HG03432 (cell line): Measurements from ENCODE around the gene NUDT16L1.
A peak's percentile ranks its signal among the peaks of the same experiment; 100 is the strongest.

Experiments
- ATAC-seq: cut with Tn5 transposase; IDR thresholded peaks from one replicate; pipeline ENCODE4 v1.9.1; 2021; ENCODE audit warnings: mild to moderate bottlenecking, moderate library complexity; ENCODE audit not compliant: unreplicated experiment

Gene NUDT16L1

DNA sequence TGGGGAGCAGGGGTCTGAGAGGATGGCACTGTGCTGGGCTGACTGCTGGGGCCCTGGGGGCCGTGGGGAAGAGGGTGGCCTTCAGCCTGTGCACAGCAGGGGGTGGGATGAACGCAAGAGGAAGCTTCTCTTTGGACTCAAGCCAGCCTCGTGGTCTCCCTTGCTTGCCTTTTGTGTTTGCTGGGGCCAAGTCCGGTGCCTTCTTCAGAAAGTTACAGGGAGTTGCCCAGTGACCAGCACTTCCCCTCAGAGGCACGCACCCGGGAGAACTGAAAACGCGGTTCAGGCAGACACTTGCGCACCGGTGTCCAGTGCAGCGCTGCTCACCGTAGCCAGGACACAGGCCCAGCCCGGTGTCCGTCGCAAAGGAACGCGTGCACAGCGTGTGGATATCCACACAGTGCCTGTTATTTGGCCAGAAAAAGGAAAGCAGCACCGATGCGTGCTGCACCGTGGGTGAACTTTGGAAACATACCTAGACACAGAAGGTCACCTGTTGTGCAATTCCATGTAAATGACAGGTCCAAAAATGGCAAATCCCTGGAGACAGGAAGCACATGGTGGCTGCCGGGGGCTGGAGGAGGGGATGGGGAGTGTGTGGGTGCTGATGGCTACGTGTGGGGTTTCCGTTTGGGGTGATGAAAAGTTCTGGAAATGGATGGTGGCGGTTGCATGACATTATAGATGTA lies 29.4 kb upstream of the NUDT16L1 start:
- ATAC-seq: no peak

DNA sequence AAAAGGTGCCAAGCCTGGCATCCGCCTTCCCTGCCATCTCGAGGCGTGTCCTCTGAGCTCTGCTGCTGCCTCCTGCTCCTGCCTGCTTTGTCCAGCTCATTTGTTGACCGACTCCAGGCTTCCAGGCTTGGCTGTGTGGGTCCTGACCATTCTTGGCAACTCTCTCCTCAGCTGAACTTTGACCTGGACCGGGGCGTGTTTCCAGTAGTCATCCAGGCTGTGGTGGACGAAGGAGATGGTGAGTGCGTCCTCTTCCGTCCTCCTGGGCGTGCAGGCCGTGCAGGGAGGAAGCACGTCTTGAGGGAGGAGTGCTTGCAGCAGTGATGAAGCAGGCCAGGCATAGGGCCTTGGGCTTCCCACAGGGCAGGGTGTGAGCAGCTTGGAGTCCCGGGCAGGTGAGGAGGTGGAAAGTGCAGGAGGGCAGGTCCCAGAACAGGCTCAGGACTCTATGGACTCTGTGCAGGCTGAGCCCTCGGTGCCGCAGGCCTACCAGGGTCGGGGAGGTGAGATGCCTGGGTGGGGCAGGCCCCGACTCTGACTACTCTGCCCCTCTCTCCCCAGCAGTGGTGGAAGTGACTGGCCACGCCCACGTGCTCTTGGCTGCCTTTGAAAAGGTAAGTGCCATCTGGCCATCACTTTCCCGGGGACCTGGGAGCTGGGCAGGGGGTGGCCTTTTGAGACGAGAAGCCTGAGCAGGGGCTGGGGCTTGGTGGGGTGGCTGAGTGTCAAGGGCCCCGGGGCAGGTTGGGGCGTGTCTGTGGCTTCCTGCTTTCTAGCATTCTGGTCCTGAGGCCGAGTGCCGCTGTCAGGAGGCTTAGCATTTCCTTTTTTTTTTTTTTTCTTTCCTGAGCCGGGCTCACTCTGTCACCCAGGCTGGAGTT lies 28.6 kb upstream of the NUDT16L1 start:
- peak; percentile 36 for ATAC-seq

DNA sequence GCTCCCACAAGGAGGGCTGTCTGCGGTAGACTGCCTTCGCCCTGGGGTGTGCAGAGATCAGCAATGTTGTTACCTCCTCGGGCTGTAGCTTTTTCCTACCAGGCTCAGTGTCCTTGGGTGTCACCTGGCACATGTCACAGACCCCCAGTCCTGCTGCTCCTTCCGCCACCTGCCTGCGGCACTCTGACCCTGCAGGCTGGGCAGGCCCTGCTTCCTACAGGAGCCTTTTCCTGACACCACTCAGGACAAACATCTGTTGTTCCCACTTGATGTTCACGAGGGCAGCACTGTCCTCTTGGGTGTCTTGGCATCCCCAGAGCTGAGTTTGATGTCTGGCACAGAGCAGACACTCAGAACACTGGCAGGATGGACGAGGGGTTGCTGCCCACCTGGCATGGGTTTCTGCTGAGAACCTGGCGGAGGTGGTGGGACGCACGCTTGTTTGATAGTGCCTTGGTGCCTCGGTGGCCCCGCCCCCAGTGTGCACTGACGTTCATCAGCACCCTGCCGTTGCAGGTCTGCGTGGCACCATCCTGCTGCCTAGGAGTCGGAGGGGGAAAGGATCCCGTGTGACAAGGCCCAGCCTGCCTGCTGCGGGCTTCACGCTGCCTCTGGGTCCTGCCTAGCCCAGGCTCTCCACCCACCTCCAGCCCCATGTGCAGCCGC lies 26.7 kb upstream of the NUDT16L1 start:
- no peak for ATAC-seq

DNA sequence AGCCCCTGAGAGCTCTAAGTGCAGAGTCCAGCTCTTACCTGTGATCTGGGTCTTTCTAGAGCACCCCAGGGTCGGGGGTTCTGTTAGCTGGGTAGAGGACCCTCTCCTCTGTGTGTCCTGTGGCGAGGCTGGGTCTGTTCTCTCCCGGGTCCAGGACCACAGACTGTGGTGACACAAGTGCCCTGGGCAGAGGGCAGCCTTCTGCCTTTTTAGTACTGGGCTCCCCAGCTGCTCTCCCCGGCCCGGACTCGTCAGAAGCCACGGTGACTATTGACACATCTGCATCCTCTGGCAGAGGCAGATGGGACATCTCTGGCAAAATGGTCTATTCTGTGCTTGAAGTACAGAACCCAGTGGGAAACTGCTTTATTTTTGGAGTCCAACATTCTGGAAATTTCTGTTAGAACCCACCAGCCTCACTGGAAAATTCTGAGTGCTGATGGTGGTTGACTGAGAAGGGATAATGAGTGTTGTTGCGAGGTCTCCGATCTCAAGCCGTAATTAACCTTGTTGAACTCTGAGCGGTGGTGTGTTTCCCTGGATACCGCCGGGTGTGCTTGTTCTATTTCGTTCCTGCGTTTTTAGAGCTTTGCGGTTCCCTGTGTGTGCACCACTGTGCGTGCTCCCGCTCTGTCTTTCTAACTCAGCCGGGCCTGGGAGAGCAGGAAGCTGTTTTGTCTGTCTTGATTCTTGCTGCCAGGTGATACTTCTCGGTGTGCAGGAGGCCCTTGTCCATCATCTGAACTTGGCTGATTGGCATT lies 26.0 kb upstream of the NUDT16L1 start:
- no peak for ATAC-seq

DNA sequence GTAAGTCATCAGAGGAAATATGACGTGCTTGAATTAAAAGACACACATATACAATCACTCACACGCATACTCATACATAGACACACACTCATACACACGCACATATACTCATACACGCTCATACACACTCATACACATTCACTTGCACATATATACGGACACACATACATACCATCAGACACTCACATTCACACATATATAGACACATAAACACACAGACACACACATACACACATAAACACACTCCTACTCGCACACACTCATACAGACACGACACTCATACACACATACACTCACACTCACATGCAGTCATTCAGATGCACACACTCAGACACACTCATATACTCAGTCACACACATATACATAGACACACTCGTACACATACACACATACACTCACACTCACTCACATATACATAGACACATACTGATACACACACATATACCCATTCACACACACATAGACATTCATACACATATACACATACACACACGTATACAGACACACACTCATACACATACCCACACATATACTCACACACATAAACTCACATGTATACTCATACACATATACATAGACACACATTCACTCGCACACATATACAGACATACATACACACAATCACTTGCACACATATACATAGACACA lies 24.9 kb upstream of the NUDT16L1 start:
- ATAC-seq: no peak

DNA sequence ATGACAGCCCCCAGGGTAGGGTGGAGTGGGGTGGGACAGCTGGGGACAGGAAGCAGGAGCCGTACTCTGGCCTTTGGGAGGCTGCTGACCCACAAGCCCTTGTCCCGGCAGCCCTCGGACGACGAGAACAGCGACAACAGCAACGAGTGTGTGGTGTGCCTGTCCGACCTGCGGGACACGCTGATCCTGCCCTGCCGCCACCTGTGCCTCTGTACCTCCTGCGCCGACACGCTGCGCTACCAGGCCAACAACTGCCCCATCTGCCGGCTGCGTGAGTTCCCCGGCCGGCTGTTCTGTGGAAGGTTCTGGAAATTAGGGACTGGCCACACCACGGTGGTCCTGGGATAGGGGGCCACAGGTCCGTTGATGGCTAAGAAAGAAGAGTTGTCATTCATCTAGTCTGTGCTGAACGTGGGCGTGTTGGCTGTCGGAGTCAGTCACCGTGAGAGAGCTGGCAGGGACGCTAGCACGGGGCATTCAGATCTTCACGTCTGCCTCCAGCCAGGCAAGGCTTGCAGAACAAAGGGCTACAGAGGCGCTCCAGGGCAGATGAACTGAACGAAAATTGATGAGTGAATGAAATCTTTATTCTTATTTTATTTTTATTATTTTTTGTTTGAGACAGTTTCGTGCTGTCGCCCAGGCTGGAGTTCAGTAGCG lies 19.8 kb upstream of the NUDT16L1 start:
- no peak for ATAC-seq

DNA sequence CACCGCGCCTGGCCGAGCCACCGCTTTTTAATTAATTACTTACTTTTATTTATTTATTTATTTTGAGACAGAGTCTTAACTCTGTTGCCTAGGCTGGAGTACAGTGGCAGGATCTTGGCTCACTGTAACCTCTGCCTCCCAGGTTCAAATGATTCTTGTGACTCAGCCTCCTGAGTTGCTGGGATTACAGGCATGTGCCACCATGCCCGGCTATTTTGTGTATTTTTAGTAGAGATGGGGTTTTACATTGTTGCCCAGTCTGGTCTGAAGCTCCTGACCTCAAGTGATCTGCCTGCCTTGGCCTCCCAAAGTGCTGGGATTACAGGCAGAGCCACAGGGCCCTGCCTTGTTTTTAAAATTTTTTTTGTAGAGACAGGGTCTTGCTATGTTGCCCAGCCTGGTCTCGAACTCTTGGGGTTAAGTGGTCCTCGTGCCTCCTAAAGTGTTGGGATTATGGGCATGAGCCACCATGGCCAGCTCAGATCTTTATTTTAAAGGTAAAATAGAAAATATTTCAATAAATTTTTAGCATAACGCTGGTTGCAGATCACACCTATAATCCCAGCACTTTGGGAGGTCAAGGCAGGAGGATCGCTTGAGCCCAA lies 18.3 kb upstream of the NUDT16L1 start:
- no peak for ATAC-seq

DNA sequence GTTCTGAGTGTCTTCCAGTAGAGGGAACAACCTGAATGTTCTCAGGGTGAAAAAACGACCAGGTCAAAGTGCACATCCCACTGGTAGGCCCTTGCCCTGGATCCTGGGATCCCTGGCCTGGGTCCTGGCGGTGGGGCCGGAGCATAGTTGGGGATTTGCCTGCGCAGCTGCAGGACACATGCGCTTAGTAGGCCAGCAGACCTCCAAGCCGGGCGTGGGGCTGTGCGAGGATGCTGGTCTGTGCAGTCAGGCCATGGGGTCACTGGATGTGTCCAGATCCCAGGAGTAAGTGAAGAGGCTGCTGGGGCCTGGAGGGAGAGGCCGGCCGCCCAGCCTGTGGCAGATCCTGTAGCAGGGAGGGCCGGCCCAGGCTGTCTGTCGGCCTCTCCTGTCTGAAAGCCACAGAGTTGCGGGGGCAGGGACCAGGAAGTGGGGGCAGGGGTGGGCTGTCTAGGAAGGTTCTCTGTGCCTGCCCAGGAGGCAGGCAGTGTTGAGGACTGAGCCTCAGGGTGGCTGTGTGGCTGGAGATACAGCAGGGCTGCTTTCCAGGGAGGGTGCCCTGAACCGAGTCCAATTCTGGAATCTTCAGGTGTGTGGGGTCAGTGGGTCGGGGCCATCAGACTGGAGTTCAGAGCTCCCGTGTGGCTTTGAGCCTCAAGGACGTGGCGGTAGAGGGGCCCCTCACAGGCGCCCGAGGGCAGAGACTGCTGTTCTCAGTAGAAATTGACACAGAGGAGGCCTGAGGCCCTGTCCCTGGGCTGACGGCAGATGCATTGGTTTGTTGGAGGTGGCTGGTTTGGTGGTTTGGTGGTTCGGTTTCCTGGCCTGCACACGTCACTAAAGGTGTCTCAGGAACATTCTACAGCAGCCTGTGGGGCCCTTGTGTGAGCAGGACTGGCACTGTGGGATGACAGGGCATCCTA lies 17.2 kb upstream of the NUDT16L1 start:
- no peak for ATAC-seq

DNA sequence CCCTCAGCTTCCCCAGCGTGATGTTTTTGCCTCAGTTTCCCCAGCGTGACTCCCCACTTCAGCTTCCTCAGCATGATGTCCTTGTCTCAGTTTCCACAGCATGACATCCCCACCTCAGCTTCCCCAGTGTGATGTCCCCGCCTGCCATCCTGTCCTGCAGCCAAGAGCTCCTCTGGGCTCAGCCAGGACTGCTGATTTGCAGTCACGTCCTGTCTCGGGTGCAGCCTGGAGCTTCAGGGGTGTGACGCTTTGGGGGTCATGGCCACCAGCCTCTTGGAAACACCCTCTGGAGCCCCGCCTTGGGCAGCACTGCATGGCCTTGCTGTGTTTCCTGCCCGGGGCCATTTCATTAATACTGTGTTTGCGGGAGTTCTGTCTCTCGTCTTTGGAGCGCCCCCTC lies 16.5 kb upstream of the NUDT16L1 start:
- ATAC-seq: no peak

DNA sequence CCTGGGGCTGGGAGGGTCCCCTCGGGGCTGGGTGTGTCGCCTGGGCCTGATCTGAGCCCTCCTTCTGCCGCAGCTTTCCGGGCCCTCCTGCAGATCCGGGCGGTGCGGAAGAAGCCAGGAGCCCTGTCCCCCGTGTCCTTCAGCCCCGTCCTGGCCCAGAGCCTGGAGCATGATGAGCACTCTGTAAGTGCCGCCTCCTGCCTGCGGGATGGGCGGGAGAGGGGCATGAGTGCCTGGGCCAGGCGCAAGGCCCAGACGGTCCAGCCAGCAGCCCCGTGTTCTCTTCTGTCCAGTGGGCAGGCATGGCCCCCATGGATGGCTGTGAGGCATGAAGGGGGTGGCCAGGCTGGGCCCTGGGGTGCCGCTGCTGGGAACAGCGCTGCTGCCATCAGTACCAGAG lies 16.0 kb upstream of the NUDT16L1 start:
- no peak for ATAC-seq

DNA sequence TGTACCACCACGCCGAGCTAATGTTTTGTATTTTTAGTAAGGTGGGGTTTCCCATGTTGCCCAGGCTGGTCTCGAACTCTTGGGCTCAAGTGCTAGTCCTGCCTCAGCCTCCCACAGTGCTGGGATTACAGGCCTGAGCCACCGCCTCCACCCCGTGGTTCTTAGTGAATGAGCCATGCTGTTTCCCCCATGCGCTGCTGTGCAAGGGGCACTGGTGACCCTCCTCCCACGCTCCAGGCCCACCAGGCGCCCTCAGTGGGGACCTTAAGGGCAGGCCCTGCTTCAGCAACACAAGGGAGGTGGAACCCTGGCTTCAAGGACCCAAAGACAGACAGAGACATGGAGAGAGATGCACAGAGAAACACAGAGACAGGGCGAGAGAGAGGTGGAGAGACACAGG lies 15.4 kb upstream of the NUDT16L1 start:
- no peak for ATAC-seq

DNA sequence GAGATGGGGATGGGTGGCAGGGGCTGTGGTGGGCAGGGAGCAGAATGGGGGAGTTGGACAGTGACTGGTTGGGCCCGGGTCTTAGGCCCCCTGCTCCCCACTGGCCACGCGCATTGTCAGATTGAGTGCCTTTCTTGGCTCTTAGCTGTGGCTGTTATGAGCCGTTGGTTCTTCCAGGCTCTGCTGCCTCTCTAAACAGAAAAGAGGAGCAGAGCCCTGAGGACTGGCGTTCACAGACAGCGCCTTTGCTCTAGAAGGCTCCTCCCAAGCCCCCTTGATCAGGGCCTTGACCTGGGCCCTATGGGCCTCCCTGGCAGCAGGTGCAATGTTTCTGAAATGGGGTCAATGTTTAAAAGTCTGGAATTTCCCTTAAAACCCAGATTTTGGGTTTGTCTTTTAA lies 14.8 kb upstream of the NUDT16L1 start:
- ATAC-seq: no peak

DNA sequence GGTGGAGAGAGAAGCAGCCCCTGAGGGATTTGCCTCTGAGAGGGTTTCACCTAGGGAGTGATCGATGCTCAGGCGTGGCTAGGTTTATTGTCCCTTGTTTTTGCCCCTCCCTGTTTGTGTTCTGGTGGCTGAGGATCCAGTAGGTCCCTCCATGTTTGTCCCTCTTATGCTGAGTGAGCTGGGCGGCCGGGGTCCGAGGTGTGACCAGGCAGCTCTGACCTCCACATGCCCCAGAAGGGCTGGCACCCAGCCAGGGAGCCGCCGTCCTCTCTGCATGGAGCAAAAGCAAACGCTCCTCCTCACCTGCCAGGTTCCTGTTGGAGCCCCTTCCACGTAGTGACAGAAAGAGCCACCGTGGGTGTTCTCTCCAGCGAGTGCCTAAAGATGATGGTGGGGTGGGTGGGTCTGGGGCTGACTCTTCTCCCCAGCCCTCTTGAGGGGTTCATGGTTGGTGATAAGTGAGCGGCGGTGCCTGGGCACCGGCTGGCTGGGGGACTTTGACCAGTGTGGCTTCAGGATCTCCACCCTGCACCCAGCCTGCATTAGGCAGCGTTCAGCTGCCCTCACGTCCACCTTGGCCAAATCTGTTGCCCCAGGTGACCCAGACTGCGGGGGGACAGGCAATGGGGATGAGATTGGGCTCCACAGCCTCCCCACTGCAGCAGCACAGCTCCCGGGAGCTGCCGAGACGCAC lies 14.1 kb upstream of the NUDT16L1 start:
- ATAC-seq: no peak

DNA sequence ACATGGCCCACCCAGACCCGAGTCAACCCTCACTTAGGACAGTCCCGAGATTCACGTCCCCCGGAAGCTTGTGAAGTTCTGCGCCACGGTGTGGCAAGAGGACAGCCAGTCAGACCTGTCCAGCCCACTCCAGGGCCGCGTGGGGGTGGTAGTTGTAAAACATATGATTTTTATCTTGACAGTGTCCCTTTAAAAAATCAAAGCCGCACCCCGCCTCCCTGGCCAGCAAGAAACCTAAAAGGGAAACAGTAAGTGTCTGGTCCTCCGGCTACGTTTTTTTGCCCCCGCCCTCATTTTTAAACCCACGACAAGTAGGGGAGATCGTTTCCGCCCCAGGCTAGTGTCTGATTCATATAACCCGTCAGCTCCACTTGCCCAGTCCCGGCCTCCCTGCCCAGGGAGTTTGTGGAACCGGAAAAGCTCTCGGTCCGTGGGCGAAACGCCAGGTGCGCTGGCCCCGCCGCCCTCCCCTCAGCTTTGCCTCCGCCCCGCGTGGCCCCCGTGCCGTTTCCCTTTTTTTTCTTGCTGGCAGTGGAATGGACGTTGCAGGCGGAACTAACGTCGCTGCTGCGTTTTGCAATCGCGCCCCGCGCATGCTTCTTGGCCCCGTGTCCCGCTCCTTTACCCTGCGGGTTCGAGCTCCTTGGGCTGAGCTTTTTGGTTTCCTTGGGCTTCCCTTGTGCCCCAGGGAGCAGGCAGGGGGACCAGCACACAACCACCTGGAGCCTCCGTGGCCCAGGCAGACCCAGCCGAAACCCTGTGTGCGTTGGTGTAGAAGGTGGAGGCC lies 13.3 kb upstream of the NUDT16L1 start:
- no peak for ATAC-seq

DNA sequence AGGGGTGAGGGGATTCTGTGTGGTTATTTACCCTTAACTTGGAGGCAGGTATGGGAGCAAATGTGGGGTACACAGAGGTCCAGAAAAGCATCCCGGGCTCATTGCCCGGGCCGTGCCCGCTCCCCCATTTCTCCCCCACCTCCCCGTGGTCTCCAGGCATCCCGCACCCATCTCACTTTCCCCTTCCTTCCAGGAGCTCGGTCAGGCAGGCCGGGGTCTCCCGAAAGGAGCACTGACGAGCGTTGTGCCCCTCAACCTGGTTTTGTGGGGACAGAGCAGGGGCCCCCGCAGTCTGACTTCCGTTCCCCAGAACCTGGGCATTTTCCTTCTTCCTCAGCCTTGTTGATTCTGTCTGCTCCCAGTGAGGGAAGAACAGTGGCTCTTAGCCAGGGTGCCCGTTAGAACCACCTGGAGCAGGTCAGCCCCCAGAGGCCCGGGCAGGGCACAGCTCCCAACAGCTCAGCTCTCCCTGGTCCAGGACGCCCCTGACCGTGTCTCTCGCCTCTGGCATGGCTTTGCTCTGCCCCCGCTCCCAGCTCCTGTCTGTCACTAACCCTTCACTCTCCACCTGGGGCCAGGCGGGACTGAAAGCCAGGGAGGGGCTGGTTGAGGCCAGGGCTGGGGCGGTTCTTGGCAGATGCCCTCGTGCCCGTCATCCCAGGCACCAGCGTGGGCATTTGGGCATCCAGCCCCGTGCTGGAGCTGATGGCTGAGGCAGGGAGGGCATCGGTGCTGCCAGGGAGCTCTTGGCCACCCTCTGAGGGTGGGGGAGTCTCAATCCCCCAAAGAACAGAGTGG lies 12.5 kb upstream of the NUDT16L1 start:
- no peak for ATAC-seq

DNA sequence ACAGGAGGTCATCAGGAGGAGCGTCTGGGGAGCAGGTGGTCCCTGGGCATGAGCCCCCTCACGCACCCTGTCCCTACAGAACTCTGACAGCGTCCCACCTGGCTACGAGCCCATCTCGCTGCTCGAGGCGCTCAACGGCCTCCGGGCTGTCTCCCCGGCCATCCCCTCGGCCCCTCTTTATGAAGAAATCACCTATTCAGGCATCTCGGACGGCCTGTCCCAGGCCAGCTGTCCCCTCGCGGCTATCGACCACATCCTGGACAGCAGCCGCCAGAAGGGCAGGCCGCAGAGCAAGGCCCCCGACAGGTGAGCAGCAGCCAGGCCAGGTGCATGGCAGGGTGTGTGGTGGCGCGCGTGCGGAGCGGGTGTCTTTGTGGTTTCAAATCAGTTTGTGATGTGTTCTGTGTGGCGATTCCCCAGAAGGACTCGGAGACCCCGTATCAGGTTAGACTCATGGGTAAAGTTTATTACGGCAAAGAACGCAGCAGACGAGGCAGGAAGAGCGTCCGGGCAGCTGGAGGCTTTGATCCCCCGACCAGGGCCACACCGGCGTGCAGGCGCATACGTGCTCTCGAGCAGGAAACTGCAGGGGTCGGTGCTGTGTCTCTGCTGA lies 11.8 kb upstream of the NUDT16L1 start:
- no peak for ATAC-seq
